H9 (cell line): ENCODE data around the gene MTG1. TPM values are rescaled to one million over a fixed set of nuclear protein-coding genes. Genes with fewer than 3 reads are reported as not detected.

Source experiments
- DNase-seq: peaks from one replicate; pipeline ENCODE4 v3.0.0-alpha.2; 2017
- H2AFZ ChIP-seq: one replicate; pipeline ENCODE4 v1.6.1; 2013; ENCODE audit warnings: mild to moderate bottlenecking, low read length, control low read depth, moderate library complexity
- H2AK5ac ChIP-seq: 2 replicates; pipeline ENCODE4 v1.6.1; 2013; ENCODE audit warnings: low read length, control low read depth, mixed read lengths; ENCODE audit not compliant: insufficient read length
- H2BK120ac ChIP-seq: one replicate; pipeline ENCODE4 v1.6.1; 2013; ENCODE audit warnings: low read depth, mild to moderate bottlenecking, low read length, control low read depth, inconsistent platforms; ENCODE audit not compliant: poor library complexity, severe bottlenecking
- H2BK12ac ChIP-seq: 2 replicates; pipeline ENCODE4 v1.6.1; 2013; ENCODE audit warnings: low read length, control low read depth, mixed read lengths, low read depth; ENCODE audit not compliant: insufficient read length
- H2BK15ac ChIP-seq: 2 replicates; pipeline ENCODE4 v1.6.1; 2013; ENCODE audit warnings: low read depth, low read length, control low read depth
- H2BK20ac ChIP-seq: one replicate; pipeline ENCODE4 v1.6.1; 2013; ENCODE audit warnings: low read depth, mild to moderate bottlenecking, low read length, control low read depth, inconsistent platforms; ENCODE audit not compliant: poor library complexity, severe bottlenecking
- H2BK5ac ChIP-seq: 2 replicates; pipeline ENCODE4 v1.6.1; 2013; ENCODE audit warnings: low read length, control low read depth, mixed read lengths; ENCODE audit not compliant: insufficient read length
- H3K14ac ChIP-seq: 2 replicates; pipeline ENCODE4 v1.6.1; 2013; ENCODE audit warnings: low read length, control low read depth; ENCODE audit not compliant: insufficient read depth
- H3K18ac ChIP-seq: 2 replicates; pipeline ENCODE4 v1.6.1; 2013; ENCODE audit warnings: low read depth, mild to moderate bottlenecking, mixed read lengths, low read length, control low read depth; ENCODE audit not compliant: insufficient read length
- H3K23ac ChIP-seq: 2 replicates; pipeline ENCODE4 v1.6.1; 2013; ENCODE audit warnings: low read length, control low read depth, mixed read lengths, low read depth; ENCODE audit not compliant: insufficient read length
- H3K23me2 ChIP-seq: 2 replicates; pipeline ENCODE4 v1.6.1; 2013; ENCODE audit warnings: low read depth, mild to moderate bottlenecking, mixed read lengths, low read length, control low read depth; ENCODE audit not compliant: insufficient read length, poor library complexity, severe bottlenecking
- H3K27ac ChIP-seq: 2 replicates; pipeline ENCODE4 v1.5.1; 2013; ENCODE audit warnings: low read length, control low read depth, mixed read lengths, low read depth; ENCODE audit not compliant: insufficient read length
- H3K27me3 ChIP-seq: 2 replicates; pipeline ENCODE4 v1.6.1; 2013; ENCODE audit warnings: low read length, control low read depth, inconsistent platforms; ENCODE audit not compliant: insufficient read depth
- H3K4ac ChIP-seq: 2 replicates; pipeline ENCODE4 v1.6.1; 2013; ENCODE audit warnings: low read depth, mild to moderate bottlenecking, control low read depth, inconsistent platforms, low read length, moderate library complexity
- H3K4me1 ChIP-seq: 2 replicates; pipeline ENCODE4 v1.6.1; 2013; ENCODE audit warnings: low read length, control low read depth, inconsistent platforms; ENCODE audit not compliant: insufficient read depth
- H3K4me2 ChIP-seq: 2 replicates; pipeline ENCODE4 v1.6.1; 2013; ENCODE audit warnings: low read length, control low read depth, mixed read lengths; ENCODE audit not compliant: insufficient read length, insufficient read depth
- H3K56ac ChIP-seq: 2 replicates; pipeline ENCODE4 v1.6.1; 2013; ENCODE audit warnings: low read depth, mild to moderate bottlenecking, mixed read lengths, low read length, control low read depth; ENCODE audit not compliant: insufficient read length
- H3K79me1 ChIP-seq: 2 replicates; pipeline ENCODE4 v1.6.1; 2013; ENCODE audit warnings: low read depth, mild to moderate bottlenecking, moderate library complexity, low read length, control low read depth, inconsistent platforms; ENCODE audit not compliant: insufficient read depth, poor library complexity, severe bottlenecking
- H3K79me2 ChIP-seq: 2 replicates; pipeline ENCODE4 v1.6.1; 2013; ENCODE audit warnings: low read length, control low read depth, inconsistent platforms; ENCODE audit not compliant: insufficient read depth
- H3K9ac ChIP-seq: 2 replicates; pipeline ENCODE4 v1.6.1; 2013; ENCODE audit warnings: low read length, control low read depth, mixed read lengths; ENCODE audit not compliant: insufficient read length; ENCODE audit errors: extremely low read depth
- H3K9me3 ChIP-seq: one replicate; pipeline ENCODE4 v1.6.1; 2013; ENCODE audit warnings: low read depth, low read length, inconsistent platforms; ENCODE audit not compliant: control insufficient read depth
- H3T11ph ChIP-seq: one replicate; pipeline ENCODE4 v1.6.1; 2013; ENCODE audit warnings: mild to moderate bottlenecking, low read length, control low read depth, inconsistent platforms
- H4K20me1 ChIP-seq: one replicate; pipeline ENCODE4 v1.6.1; 2013; ENCODE audit not compliant: control insufficient read depth, insufficient read length, insufficient read depth
- H4K5ac ChIP-seq: 2 replicates; pipeline ENCODE4 v1.6.1; 2013; ENCODE audit warnings: low read depth, mild to moderate bottlenecking, mixed read lengths, low read length, control low read depth; ENCODE audit not compliant: insufficient read length
- H4K8ac ChIP-seq: replicated peaks from 2 replicates; pipeline ENCODE4 v1.6.1; 2013; ENCODE audit warnings: low read length, control low read depth, mixed read lengths, low read depth; ENCODE audit not compliant: insufficient read length
- H4K91ac ChIP-seq: 2 replicates; pipeline ENCODE4 v1.6.1; 2013; ENCODE audit warnings: low read depth, mild to moderate bottlenecking, moderate library complexity, mixed read lengths, low read length, control low read depth; ENCODE audit not compliant: insufficient read length
- H3K27ac Mint-ChIP-seq, 3 experiments: 2 replicates in 2 of 3; 3 replicates in 1 of 3; pipeline ENCODE4 v1.8.0; 2020 to 2021; ENCODE audit warnings: mixed read lengths in 3 of 3, mild to moderate bottlenecking in 1 of 3, moderate library complexity in 1 of 3
- H3K27me3 Mint-ChIP-seq: 2 replicates; pipeline ENCODE4 v1.8.0; 2021; ENCODE audit warnings: low read depth, mild to moderate bottlenecking, moderate library complexity, mixed read lengths
- H3K36me3 Mint-ChIP-seq, 3 experiments: 2 replicates in 2 of 3; 3 replicates in 1 of 3; pipeline ENCODE4 v1.8.0; 2020 to 2021; ENCODE audit warnings: low read depth in 3 of 3, mixed read lengths in 3 of 3; ENCODE audit not compliant: insufficient read depth in 1 of 3
- H3K4me1 Mint-ChIP-seq, 2 experiments: 2 replicates each; pipeline ENCODE4 v1.8.0; 2020; ENCODE audit warnings: mixed read lengths in 2 of 2
- H3K4me3 Mint-ChIP-seq, 2 experiments: 2 replicates in 1 of 2; 3 replicates in 1 of 2; pipeline ENCODE4 v1.8.0; 2020 to 2021; ENCODE audit warnings: mild to moderate bottlenecking in 2 of 2, mixed read lengths in 2 of 2, moderate library complexity in 1 of 2
- H3K9me3 Mint-ChIP-seq, 2 experiments: 2 replicates in 1 of 2; 3 replicates in 1 of 2; pipeline ENCODE4 v1.8.0; 2020; ENCODE audit warnings: mild to moderate bottlenecking in 2 of 2, mixed read lengths in 2 of 2, moderate library complexity in 1 of 2
- CTCF ChIP-seq: fragments of 200-600 bp; sonication (generic); conservative IDR thresholded peaks from 3 replicates; pipeline ENCODE4 v1.8.0; 2021; ENCODE audit warnings: antibody characterized with exemption, mild to moderate bottlenecking
- WGBS: extraction: QIAGEN DNeasy Blood & Tissue Kit; methylation state at CpG from one replicate; pipeline ENCODE4 v1.1.7; 2013; ENCODE audit warnings: missing lambda C conversion rate, low lambda C conversion rate, mixed read lengths; ENCODE audit not compliant: insufficient read length; ENCODE audit errors: extremely low coverage; 5-methylcytosine and 5-hydroxymethylcytosine counted together
- total RNA-seq: library from RNA; stranded (reverse); gene quantifications from 2 replicates; pipeline ENCODE4 v1.2.1, GENCODE V29; 2021

Gene MTG1
- total RNA-seq, 1 experiment from 2014 or later, result 65.3 TPM

DNA sequence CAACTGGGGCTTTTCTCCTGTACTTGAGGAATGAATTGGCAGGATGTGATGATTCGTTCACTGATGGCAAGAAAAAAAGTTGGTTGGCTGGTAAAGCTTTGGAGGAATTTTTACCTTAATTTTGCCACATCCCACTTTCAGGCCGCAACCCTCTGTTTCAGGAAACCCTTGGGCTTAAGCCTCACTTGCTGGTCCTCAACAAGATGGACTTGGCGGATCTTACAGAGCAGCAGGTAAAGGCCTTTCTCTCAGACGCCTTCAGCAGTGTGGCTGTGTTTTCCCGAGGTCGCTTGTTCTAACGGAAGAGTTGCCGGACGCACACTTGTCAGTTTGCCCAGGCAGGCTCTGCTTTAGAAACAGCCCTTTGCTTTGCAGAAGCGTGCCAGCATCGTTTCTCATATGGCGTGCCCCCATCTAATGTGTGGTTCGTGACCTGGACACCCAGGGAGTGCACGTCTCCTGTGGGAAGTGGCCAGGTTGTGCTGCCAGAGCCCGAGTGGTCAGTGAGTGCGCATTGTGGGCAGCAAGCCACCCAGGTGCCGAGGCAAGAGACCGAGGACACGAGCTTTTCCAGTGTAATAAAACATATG, 2.2 kb downstream of the MTG1 start:
- no CpG with 5 or more reads among the region's 19 CpGs for WGBS
- no peak overlapping the region for H3K27ac Mint-ChIP-seq

More for the DNA sequence above, 2.2 kb downstream of the MTG1 start:
- Histone ChIP-seq H3K9ac (no peak overlapping the region), H3K4me2 (no peak overlapping the region), H3K56ac (no peak overlapping the region), H2AK5ac (no peak overlapping the region), H4K20me1 (no peaks in the 10 kb centered on the region), H3K27ac (no peak overlapping the region), H3K18ac (no peak overlapping the region), H3K4ac (no peak overlapping the region), H3K4me1 (no peaks in the 10 kb centered on the region), H3K79me1 (peaks cover 4% of the 10 kb centered on the region), H4K8ac (no peak overlapping the region), H3T11ph (no peak overlapping the region), H2BK5ac (no peak overlapping the region), H3K9me3 (no peaks in the 10 kb centered on the region), H4K91ac (no peak overlapping the region), H3K27me3 (no peaks in the 10 kb centered on the region), H2BK20ac (no peak overlapping the region), H4K5ac (no peak overlapping the region), H2BK15ac (no peak overlapping the region; the same call in 1 of the 2 replicates), H3K79me2 (peaks cover 3% of the 10 kb centered on the region; the same call in 1 of the 2 replicates), H2BK12ac (no peak overlapping the region), H2AFZ (no peak overlapping the region), H3K23ac (no peak overlapping the region), H2BK120ac (no peak overlapping the region), H3K23me2 (peaks cover 5% of the 10 kb centered on the region), H3K14ac (no peak overlapping the region)
- peak overlapping the region; percentile 89 to 96; a peak in 4 of 5 replicates for H3K4me3 Mint-ChIP-seq
- DNase-seq, result no peak
- peaks cover 9 to 12% of the 10 kb centered on the region in 2 experiments for H3K4me1 Mint-ChIP-seq
- H3K27me3 Mint-ChIP-seq, result no peaks in the 10 kb centered on the region
- TF ChIP-seq CTCF, result no peak
- H3K36me3 Mint-ChIP-seq, result peaks cover 40 to 53% (median 50%) of the 10 kb centered on the region in 3 experiments
- no peaks in the 10 kb centered on the region for H3K9me3 Mint-ChIP-seq
